ENCODE results near the gene KIF16B.
"Not testable (repeated sequence)": the region's sequence is repeated elsewhere in the genome, so short reads cannot be mapped to it uniquely, and the experiment has no call there.

Gene KIF16B

DNA sequence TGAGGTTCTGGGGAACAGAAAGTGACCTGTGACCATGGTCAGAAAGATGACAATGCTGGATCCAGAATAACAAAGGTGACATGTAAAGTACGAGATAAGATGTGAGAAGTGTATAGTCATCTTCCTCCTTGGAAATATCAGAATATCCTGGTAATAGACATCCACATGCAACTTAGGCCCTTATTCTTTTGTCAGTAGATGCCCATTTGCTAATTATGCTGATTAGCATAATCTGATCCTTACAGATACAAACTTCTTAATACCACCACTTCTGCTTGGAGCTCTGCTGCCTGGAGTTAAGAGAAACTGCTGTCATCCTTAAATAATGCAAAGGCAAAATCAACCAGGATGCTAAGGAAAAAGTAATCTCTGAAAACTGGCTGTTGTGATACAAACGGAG is 91.3 kb downstream of the KIF16B start:
- no peak for DNase-seq (ENCODE audit: low read depth)

DNA sequence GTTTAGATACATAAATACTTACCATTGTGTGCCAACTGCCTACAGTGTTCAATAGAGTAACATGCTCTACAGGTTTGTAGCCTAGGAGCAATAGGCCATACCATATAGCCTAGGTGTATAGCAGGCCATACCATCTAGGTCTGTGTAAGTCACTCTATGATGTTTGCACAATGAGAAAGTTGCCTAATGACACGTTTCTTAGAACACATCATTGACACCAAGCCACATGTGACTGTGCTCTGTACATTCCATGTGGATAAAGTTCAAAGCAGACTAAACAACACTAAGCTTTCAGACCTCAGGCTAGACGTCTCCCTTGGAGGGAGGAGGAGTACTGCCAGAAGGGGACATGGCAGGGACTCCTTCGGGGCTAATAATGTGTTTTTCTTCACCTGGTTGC is 93.6 kb downstream of the KIF16B start:
- DNase-seq (ENCODE audit: low read depth): no peak

DNA sequence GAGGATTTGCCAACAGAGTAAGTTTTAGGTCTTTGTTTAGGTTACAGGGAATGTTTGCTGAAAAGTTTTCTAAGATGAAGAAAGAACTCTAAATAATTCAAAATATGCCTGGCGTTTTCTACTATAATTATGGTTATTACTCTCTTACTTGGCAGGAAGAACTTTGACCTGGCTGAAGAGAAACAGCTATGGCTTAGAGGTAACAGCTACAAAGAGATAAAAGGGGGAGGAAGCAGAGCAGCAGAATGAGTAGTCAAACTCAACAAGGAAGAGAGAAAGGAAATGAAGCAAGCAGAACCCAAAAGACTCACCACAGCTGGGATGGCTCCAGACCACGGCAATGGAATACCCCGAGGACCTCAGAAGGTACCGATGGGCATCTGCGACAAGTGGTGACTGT is 95.6 kb downstream of the KIF16B start:
- no peak for DNase-seq (ENCODE audit: low read depth)

DNA sequence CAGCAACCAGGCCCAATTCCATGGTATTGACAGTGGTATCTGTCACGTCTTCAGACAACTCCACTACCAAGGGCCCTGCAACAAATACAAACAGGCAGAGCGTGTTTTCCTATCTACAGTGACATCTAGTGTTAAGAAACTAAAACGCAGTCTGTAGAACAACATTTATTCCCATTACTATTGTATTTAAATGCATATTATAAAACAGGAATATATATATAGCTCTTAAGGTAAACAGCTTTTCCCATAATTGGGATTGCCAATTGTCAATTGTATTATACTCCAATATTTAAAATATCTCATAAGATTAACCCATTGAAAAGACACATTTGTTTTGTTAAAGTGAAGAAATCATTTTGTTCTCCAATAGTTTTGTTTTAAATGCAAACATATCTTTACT is 97.2 kb downstream of the KIF16B start:
- peak; percentile 22 for DNase-seq (ENCODE audit: low read depth)

DNA sequence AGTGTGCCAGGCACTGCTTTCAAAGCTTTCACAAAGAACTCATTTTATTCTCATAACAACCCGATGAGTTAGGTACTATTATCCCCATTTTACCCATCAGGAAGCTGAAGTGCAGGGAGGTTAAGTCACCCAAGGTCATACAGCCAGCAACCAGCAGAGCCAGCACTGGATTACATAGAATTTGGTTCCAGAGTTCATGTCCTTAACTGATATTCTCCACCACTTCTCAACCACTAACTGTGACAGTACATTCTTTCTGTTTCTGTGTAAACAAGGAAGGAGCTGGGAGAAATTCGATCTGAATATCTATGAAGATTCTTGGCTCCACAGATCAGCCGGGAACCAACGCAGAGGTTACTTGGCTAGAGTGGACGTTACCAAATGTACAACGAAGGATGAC is 98.0 kb downstream of the KIF16B start:
- no peak for DNase-seq (ENCODE audit: low read depth)

DNA sequence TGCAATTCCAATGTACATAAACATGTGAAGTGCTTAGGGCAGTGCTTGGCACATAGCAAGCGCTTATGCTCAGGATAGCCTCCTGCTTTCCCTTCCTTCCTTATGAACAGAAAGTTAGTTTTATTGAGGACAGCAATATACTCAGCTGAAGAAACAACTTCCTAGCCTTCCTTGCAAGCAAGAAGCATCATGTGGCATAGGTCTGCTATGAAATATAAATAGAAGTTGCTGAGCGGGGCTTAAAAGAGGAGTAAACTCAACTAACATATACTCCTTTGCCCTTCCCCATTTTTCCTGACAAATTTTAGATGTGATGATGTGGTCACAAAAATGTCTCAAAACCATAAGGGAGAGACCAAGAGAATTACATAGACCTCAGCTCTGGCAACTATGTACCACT is 98.9 kb downstream of the KIF16B start:
- DNase-seq (ENCODE audit: low read depth): no peak

DNA sequence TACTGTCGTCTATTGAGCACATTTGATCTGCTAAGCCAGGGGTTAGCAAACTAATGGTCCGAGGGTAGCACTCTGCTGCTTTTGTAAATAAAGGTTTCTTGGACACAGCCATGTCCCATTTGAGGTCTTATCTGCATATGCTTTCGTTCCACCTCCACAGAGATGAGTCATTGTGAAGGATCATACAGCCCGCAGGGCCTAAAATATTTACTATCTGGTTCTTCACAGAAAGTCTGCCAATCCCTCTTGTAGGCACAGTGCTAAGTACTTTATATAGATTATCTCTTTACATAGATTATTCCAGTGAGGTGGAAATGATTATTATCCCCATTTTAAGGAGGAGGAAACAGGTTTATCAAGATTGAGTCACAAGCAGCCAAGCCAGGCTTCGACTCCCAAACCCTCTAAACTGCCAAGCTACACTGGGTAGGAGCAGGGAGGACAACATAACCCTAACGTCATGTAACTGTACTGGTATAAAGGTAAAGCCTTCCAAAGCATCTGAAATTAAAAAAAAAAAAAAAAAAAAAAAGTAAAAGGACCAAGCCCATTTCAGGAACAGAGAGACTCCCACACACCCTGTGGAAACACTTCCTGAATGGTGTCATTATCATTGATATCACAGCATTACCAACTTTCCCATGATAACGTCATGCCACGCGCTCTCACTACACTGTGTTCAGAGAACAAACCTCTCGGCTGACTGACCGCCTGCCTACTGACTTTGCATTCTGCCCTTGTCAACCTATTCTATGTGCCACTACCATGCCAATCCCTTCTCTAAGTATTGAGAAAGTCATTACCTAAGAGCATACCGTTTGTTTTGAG is 101.0 kb downstream of the KIF16B start:
- no peak for DNase-seq (ENCODE audit: low read depth)

DNA sequence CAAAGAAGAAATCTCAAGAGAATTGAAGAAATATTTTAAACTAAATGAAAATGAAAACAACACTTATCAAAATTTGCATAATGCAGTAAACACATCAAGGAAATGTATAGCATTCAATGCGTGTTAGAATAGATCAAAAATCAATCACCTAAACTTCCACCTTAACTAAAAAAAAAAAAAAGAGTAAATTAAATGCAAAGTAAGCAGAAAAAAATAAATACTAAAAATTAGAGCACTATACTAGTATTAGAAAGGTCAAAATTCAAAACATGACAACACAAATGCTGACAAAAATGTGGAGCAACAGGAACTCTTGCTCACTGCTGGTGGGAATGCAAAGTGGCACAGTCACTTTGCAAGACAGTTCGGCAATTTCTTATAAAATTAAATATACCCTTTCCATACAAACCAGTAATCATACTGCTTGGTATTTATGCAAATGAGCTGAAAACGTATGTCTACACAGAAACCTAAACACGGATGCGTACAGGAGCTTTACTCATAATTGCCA is 103.8 kb downstream of the KIF16B start:
- no peak for DNase-seq (ENCODE audit: low read depth)

DNA sequence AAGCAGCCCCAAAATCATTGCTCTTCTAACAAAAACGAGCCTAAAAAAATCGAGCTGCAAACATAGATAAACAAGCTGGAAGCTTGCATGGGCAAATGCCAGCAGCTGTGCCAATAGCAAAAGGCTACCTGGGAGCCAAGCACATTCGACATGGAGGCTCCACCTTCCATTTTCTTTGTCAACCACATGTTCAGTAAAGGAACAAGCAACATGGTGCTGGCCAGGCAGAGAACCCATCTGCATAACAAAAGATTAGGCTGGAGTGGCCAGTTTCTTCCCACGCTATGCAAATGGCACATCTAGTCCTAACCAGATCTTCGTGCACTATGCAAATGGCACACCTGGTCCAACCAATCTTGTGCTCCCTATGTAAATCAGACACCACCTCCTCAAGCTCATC is 110.5 kb downstream of the KIF16B start:
- DNase-seq (ENCODE audit: low read depth): no peak

DNA sequence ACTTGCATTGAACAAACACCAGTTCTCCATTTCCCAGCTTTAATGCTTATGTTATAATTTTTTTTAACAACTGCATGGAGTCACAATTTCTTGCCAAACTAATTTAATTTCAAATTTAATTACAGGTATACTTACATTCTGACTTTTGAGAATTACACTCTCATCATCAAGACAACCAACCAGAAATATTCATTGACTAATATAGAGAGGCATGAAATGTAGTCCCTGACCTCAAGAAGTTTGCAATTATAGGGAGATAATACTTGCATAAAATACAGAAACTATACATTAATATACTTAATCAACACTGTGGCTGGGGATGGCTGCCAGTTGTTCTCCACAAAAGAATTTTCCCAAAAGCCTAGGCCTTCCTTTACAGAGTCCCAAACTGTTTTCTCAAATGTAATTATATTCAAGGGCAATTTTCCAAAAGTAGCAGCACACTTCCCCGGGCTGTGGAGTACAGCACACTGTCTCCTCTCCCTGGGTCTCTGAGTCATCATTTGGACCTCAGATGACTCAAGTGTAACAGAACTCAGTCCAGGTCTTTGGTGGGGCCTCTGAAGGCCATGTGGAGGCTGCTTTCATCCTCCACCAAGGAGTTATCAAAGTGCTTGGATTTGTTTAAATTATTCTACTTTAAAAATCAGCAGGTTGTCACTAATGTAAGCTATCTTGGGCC is 114.1 kb downstream of the KIF16B start:
- DNase-seq (ENCODE audit: low read depth): peak; percentile 11

DNA sequence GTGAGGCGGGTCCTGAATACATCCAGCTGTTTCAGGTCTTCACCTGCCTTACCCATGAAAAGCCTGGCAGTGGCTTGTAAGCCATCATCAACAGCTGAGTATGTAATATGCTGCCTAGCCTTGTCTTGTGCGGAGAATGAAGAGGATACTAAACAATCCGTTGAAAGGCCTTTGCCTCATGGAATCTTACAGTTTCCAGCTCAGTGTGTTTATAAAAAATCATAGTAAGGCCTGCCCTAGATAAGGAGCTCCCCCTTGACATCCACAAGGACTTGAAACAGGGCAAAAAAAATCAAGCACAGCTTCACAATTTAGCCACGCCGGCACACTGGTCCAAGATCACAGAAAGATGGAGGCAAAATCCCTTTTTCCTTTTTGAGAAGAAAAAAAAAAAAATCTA is 115.7 kb downstream of the KIF16B start:
- no peak for DNase-seq (ENCODE audit: low read depth)

DNA sequence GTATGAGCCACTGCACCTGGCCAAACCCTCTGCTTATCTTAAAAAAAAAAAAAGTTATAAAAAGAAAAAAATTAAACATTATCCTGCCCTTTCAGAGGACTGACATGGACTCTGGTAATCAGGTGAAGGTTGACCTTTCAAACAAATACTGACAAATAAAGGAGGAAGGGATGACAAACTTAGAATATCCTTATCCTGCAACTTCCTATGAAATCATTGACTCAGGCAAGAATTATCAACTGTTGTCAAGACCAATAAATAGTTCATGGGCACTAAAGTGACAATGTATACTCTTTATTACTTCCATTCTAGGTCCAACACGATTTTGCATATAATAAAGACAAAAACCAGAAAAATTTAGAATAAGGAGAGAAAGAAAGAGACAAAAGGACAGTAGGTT is 117.9 kb downstream of the KIF16B start:
- DNase-seq (ENCODE audit: low read depth): no peak

DNA sequence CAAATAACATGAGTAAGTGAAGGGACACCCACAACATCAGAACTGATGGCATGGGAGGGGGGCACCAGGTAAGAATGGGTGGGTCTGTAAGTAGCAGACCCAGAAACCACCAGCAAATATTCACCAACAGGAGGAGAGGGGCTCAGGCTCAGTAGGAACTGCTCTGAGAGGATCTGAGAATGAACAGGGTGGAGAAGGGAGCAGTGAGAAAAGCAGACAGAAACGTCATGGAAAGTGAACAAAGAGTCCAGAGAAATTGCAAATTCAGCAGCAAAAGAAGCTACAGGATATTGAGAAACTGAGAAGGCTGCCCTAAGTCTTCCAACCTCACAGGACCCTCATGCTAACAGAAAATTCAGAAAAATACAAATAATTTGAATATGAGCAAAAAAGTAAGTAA is 121.3 kb downstream of the KIF16B start:
- DNase-seq (ENCODE audit: low read depth): no peak

DNA sequence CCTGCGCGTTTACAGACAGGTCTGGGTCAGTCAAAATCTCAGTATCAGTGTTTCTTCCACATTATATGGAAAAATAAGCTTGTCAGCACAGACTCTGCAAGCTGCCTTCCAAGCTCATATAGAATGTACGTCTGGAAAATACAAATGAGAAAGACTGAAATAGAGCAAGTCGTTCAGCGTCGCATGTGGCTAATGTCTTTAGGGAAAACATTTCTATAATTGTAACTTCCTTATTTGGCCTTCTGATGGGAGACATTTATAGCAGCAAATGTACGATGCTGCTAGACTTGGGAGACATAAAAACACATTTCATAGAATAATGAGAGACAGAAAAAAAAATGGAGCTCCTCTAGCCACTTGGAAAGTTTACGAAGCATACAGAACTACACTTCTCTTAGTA is 122.2 kb downstream of the KIF16B start:
- no peak for DNase-seq (ENCODE audit: low read depth)

DNA sequence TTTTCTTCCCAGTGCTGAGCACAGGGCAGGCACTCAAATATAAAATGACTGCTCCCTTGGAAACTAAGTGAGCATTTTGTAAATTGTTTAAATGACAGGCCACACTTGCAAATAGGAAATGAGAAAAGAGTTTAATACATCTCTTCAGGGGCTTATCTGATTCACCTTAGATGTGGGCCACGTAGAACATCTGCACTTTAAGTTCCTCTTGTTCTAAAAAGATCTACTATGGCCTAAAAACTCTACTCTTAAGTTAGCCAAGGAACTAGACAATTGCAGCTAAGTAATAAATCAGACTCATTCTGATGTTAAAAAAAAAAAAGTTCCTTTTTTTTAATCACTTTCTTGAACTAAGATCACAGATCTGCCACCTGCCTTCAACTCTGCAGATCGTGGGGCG is 126.3 kb downstream of the KIF16B start:
- DNase-seq (ENCODE audit: low read depth): no peak

DNA sequence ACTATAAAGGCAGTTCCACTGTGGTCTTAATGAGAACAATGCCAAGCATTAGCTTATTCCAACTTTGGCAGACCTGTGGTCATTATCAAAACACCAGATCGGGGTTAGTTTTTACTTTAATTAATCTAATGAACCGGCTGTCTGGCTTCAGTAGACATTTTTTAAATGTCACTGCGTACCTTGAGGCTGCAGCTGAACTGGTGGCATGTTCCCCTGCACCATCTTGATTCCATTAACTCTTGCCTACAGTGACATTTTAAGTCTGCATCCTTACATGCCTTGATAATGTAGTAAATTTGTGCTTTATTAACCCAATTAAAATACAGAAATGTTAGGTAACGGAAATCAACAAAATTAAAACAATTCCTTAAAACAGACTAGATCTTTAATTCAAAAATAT is 127.0 kb downstream of the KIF16B start:
- no peak for DNase-seq (ENCODE audit: low read depth)

DNA sequence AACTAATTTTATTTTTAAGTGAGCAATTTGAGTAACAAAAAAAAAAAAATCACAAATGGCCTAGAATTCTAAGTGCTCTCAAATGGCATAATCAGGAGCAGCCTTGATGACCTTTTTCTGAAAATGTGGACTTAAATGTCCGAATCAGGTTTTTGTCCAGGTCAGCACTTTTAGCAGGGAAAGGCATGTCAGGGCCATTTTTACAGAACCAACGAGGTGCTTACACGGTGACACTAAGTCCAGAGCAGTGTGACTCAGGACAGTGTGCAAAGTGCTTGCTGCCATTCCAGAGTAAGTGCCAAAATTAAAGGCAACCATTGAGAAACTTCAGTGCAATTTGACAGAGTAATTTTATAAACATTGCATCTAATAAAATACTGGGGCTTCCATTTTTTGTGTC is 127.8 kb downstream of the KIF16B start:
- no peak for DNase-seq (ENCODE audit: low read depth)

DNA sequence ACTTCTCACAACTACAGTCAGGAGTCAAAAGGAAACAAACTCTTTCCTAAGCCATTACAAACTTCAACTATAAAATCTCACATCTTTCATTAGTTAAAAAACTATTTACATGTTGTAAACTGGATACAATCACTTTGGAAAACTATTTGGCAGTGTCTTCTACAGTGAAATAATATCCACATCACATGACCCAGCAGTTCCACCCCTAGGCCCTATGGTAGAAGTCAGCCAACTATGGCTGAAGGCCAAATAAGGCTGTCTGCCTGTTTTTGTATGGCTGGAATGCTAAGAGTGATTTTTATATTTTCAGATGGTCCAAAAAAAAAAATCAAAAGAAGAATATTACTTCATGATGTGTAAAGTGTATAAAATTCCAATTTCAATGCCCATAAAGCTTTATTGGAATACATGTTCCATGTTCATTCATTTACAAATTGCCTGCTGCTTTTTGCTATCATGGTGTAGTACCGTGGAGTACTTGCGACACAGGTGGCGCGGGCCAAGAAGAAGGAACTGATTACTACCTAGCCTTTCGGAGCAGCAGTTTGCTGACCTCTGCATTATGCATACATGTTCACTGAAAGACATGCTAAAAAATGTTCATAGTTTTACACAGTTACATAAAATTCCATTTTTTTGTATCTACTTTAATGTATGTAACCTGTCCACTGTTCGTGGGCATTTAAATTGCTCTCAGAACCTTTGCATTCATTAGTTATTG is 129.0 kb downstream of the KIF16B start:
- DNase-seq (ENCODE audit: low read depth): no peak

DNA sequence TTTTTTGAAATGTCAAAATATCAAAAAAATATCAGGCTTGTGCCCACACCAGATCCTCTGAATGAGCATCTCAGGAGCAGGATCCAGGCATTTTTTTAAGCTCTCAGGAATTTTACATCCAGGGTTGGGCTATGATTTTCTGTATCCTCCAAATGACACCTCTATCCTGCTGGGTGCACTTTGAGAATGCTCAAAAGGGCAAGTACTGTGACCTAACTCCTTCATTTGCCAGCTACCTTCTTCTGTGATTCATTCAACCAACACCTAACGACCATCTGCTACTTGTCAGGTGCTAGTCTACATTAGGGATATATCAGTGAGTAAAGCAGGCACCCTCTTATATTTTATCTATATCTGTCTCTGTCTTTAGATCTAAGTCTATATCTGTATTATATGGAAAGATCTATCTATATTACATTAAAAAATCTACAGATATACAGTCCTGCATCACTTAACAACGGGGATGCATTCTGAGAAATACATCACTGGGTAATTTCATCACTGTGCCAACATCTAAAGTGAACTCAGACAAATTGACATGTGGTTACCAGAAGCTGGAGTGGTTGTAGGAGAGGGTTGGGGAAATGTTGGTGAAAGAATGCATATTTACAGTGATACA is 131.6 kb downstream of the KIF16B start:
- DNase-seq (ENCODE audit: low read depth): no peak

DNA sequence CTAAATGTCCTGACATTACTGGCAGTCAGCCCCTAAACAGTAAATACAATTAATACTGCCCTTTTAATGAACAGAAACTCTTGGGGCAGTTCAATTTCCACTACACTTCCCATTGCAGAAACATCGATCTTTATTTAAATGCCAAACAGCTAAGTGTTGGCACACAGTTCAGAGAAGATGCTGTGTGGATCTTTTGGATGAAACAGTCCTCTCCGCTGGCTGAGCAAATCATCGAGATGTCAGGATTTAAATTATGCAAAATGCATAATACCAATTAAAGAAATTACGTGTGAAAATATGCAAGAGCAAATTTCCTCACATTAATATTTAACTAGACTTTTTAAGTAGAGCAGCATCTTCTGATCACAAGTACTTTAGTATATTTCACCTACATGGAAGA is 132.6 kb downstream of the KIF16B start:
- no peak for DNase-seq (ENCODE audit: low read depth)

DNA sequence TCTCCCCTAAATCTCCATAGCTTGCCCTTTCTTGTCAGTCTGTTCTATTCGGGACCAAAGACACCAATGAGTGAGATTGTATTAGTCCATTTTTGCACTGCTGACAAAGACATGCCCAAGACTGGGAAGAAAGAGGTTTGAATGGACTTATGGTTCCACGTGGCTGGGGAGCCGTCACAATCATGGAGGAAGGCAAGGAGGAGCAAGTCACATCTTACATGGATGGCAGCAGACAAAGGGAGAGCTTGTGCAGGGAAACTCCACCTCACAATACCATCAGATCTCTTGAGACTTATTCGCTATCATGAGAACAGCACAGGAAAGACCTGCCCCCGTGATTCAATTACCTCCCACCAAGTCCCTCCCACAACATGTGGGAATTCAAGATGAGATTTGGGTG is 133.7 kb downstream of the KIF16B start:
- DNase-seq (ENCODE audit: low read depth): not testable (repeated sequence)

DNA sequence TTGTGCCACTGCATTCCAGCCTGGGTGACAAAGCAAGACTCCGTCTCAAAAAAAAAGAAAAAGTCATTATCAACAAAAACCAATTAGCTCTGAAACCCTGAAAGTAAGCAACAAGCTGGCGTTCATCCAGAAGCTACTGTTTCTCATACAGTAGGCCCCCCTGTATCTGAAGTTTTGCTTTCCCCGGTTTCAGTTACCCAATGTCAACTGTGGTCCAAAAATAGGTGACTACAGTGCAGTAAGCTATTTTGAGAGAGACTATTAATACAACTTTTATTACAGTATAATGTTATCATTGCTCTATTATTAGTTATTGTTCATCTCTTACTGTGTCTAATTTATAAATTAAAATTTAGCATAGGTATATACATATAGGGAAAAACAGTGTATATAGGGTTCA is 135.1 kb downstream of the KIF16B start:
- DNase-seq (ENCODE audit: low read depth): no peak
